Heart right ventricle (tissue), 16 donors: Measurements from ENCODE around the gene NR5A2. TPM values are rescaled to one million over a fixed set of nuclear protein-coding genes. Genes with fewer than 3 reads are reported as not detected.
A peak's percentile ranks its signal among the peaks of the same experiment; 100 is the strongest.
"Not testable (repeated sequence)": the region's sequence is repeated elsewhere in the genome, so short reads cannot be mapped to it uniquely, and the experiment has no call there.

Experiments used
- ATAC-seq, 8 donors: fragments of 200-7000 bp; cut with Tn5 transposase; one replicate each; pipeline ENCODE4 v1.9.1; 2020; ENCODE audit warnings: mild to moderate bottlenecking in 8 of 8, moderate library complexity in 8 of 8, moderate number of reproducible peaks in 1 of 8
- DNase-seq, 2 donors: peaks; one replicate each; pipeline ENCODE4 v3.0.0-alpha.2; 2020
- H3K27ac ChIP-seq, 10 donors: fragments of 200-600 bp; sonication (generic) in 2 of 10; one replicate each; pipeline versions ENCODE4 v1.5.0 to v1.8.0; 2020 to 2022; ENCODE audit warnings: mild to moderate bottlenecking in 3 of 10
- H3K27me3 ChIP-seq, 7 donors: fragments of 200-600 bp; one replicate each; pipeline ENCODE4 v1.8.0; 2021 to 2022; ENCODE audit warnings: mild to moderate bottlenecking in 2 of 7
- H3K36me3 ChIP-seq, 9 donors: fragments of 200-600 bp; sonication (generic) in 1 of 9; one replicate each; pipeline versions ENCODE4 v1.5.0 to v1.8.0; 2020 to 2022; ENCODE audit warnings: mild to moderate bottlenecking in 2 of 9
- H3K4me1 ChIP-seq, 9 donors: fragments of 200-600 bp; sonication (generic) in 1 of 9; one replicate each; pipeline versions ENCODE4 v1.5.0 to v1.8.0; 2020 to 2022; ENCODE audit warnings: mild to moderate bottlenecking in 4 of 9
- H3K4me3 ChIP-seq, 10 donors: fragments of 200-600 bp; sonication (generic) in 2 of 10; one replicate each; pipeline versions ENCODE4 v1.5.0 to v1.8.0; 2020 to 2022; ENCODE audit warnings: mild to moderate bottlenecking in 7 of 10, moderate library complexity in 2 of 10
- H3K9me3 ChIP-seq, 11 donors: fragments of 200-600 bp in 10 of 11; sonication (generic) in 2 of 11; one replicate each; pipeline versions ENCODE4 v1.5.0 to v1.8.0; 2013 to 2022; ENCODE audit warnings: mild to moderate bottlenecking in 2 of 11, control low read depth in 1 of 11, moderate library complexity in 1 of 11
- WGBS, 2 donors: extraction: QIAGEN DNeasy Blood & Tissue Kit; methylation state at CpG; one replicate each; pipeline ENCODE4 v1.1.7; 2013; ENCODE audit warnings: inconsistent platforms in 1 of 2; 5-methylcytosine and 5-hydroxymethylcytosine counted together
- intact Hi-C, 10 donors: fragments of 100-400 bp; cut with DNase I; formaldehyde crosslinking; loops; one replicate each; pipeline versions ENCODE4 v1.11.1 to v1.14.2; 2022
- polyA plus RNA-seq, 2 donors: library from polyadenylated mRNA; stranded (reverse); fragments of 200-250 nt; gene quantifications; one replicate each; pipeline ENCODE4 v1.2.3, GENCODE V29; 2013
- total RNA-seq, 10 donors: library from RNA; stranded (reverse); fragmentation: NEBNext Ultra II Directional in 3 of 10; extraction: Animal tissue kit (Norgen Biotek cat#: 25700) in 3 of 10; gene quantifications; one replicate each; pipeline versions ENCODE4 v1.2.1 to v1.2.4, GENCODE V29; 2021 to 2023
- TF ChIP-seq, protein P1 (sequence below), 9 donors: fragments of 200-600 bp; sonication (generic) in 2 of 9; IDR thresholded peaks; one replicate each; pipeline versions ENCODE4 v1.5.0 to v1.8.0; 2021 to 2022; ENCODE audit warnings: antibody characterized with exemption in 9 of 9, mild to moderate bottlenecking in 5 of 9, moderate library complexity in 1 of 9
- donor health status: Arrhythmogenic right ventricular cardiomyopathy.
- donor health status: ischemic (EF 13 %, LVEDD 7.1; RV severe dilation, severe dysfunction).
- donor health status: healthy with polysubstance abuse.
- donor health status: DM: no; HTN: yes; CAD: no.
- donor health status: DM: no; HTN: no; CAD: no.
- donor health status: ischemic (EF 25% LVEDD 6.9; RV normal size, moderate dysfunction).
- donor health status: ischemic (EF 25% LVEDD 5.7; RV mildly dilated, moderate dysfunction).
- donor health status: healthy.
- donor health status: DM: yes; HTN: yes; CAD: no.
- donor health status: Ischemic cardiomyopathy.
- donor health status: ischemic (EF 35%, LVEDD 5.7; RV mildly dilated, moderate dysfunction).
- donor health status: nonischemic (EF 11% LVEDD 7.7; RV severe dilation, severe dysfunction).
- donor health status: DM: yes; HTN: yes; CAD: no.
- donor health status: PGD.
- donor health status: ischemic (EF 29% LVEDD 5.4; RV normal size, mild dysfunction).
- donor health status: nonischemic (EF 23%, LVEDD 6.1; RV moderate dilation, normal function).

The NR5A2 gene
- total and polyA plus RNA-seq, 12 donors: 0.52 to 1.9 (median 1.3) TPM

DNA sequence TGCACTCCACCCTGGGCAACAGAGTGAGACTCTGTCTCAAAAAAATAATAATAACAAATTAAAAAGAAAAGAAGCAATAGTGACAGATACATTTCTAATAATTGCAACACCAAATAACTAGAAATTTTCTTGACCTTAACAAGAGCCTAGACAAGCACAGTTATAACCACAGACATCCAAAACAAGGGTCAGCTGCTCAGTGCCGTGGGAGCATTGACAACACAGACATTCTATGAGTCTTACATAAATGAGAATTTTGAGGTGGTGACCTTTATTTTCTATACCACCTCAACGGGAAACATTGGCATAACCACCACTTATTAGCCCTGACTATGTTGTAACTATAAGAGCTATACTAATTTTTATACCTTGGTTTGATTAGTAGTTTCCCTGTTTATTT lies 156.1 kb downstream of the NR5A2 start:
- Histone ChIP-seq H3K4me3 (no peak overlapping the region), H3K36me3 (no peaks in the 10 kb centered on the region), H3K4me1 (peaks cover 0 to 31% (median 10%) of the 10 kb centered on the region in 9 donors), H3K9me3 (peaks cover 0 to 3% (median 0%) of the 10 kb centered on the region in 11 donors), H3K27ac (peak overlapping the region in 8 of 10 donors; percentile 4 to 68 (median 52)), H3K27me3 (no peaks in the 10 kb centered on the region)
- ATAC-seq (no peak), DNase-seq (no peak)
- intact Hi-C loops: loop anchor here in 1 of 10 donors (5.0 to 10.0 kb wide), 2 partner anchors 109 to 496 kb away; no protein-coding TSS in a partner anchor
- TF ChIP-seq, protein P1, sequence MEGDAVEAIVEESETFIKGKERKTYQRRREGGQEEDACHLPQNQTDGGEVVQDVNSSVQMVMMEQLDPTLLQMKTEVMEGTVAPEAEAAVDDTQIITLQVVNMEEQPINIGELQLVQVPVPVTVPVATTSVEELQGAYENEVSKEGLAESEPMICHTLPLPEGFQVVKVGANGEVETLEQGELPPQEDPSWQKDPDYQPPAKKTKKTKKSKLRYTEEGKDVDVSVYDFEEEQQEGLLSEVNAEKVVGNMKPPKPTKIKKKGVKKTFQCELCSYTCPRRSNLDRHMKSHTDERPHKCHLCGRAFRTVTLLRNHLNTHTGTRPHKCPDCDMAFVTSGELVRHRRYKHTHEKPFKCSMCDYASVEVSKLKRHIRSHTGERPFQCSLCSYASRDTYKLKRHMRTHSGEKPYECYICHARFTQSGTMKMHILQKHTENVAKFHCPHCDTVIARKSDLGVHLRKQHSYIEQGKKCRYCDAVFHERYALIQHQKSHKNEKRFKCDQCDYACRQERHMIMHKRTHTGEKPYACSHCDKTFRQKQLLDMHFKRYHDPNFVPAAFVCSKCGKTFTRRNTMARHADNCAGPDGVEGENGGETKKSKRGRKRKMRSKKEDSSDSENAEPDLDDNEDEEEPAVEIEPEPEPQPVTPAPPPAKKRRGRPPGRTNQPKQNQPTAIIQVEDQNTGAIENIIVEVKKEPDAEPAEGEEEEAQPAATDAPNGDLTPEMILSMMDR (IDR thresholded peaks at IDR 0.05): no peak
- 59 to 65% methylated on average over 2 of the region's 2 CpGs for WGBS, 2 donors

DNA sequence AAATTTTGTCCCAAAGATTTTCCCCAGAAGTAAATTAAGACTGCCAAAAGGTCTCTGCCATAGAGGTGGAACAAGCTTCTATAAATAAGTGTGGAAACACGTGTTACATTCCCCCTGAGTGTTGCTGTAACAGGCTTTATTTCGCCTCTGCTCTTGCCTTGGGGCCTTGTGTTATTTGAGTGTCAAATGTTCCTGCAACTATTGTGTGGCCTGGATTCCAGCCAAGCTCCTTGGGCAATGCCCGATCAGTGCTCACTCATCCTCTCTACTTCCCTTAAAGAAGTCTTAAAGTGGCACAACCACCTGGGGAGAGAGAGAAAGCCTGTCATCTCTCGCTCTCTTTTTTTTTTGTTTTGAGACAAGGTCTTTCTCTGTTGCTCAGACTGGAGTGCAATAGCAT lies 156.7 kb downstream of the NR5A2 start:
- Histone ChIP-seq H3K4me3 (no peak overlapping the region), H3K9me3 (peaks cover 0 to 3% (median 0%) of the 10 kb centered on the region in 11 donors), H3K27ac (peak overlapping the region in 8 of 10 donors; percentile 4 to 68 (median 52)), H3K4me1 (peaks cover 0 to 26% (median 10%) of the 10 kb centered on the region in 9 donors), H3K36me3 (no peaks in the 10 kb centered on the region), H3K27me3 (no peaks in the 10 kb centered on the region)
- intact Hi-C loops: loop anchor here in 1 of 10 donors (5.0 to 10.0 kb wide), 2 partner anchors 109 to 497 kb away; no protein-coding TSS in a partner anchor
- DNase-seq (peak; percentile 59 to 79), ATAC-seq (peak; percentile 89 to 98 (median 94))
- 28 to 31% methylated on average over 4 of the region's 4 CpGs for WGBS, 2 donors
- TF ChIP-seq, protein P1 (IDR thresholded peaks at IDR 0.05): no peak

DNA sequence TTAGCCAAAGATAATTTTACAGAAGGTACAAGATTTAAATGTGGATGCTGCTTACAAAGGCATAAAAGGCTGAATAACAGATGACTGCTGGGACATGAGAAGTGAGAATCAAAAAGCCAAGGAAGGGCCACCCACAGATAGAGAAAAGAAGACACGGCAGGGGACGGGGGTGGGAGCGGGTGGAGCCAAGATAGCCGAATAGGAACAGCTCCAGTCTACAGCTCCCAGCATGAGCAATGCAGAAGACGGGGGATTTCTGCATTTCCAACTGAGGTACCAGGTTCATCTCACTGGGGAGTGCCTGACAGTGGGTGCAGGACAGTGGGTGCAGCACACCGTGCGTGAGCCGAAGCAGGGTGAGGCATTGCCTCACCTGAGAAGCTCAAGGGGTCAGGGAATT lies 157.7 kb downstream of the NR5A2 start:
- not testable (repeated sequence) for H3K27ac ChIP-seq, H3K36me3 ChIP-seq, DNase-seq, H3K9me3 ChIP-seq, ATAC-seq, H3K4me3 ChIP-seq, H3K27me3 ChIP-seq
- peaks cover 0 to 20% (median 10%) of the 10 kb centered on the region in 9 donors for H3K4me1 ChIP-seq
- intact Hi-C loops: loop anchor here in 1 of 10 donors (10.0 kb wide), 1 partner anchor 110 kb away; no protein-coding TSS in a partner anchor
- WGBS, 2 donors: 85 to 91% methylated on average over 8 of the region's 8 CpGs

DNA sequence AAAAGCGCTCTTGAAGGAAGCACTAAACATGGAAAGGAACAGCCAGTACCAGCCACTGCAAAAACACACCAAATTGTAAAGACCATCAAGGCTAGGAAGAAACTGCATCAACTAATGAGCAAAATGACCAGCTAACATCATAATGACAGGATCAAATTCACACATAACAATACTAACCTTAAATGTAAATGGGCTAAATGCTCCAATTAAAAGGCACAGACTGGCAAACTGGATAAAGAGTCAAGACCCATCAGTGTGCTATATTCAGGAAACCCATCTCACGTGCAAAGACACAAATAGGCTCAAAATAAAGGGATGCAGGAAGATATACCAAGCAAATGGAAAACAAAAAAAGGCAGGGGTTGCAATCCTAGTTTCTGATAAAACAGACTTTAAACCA lies 159.8 kb downstream of the NR5A2 start:
- not testable (repeated sequence) for H3K36me3 ChIP-seq, DNase-seq, H3K9me3 ChIP-seq, H3K4me3 ChIP-seq, ATAC-seq, H3K27ac ChIP-seq, H3K27me3 ChIP-seq
- intact Hi-C loops: loop anchor here in 1 of 10 donors (10.0 kb wide), 1 partner anchor 113 kb away; no protein-coding TSS in a partner anchor
- WGBS, 2 donors: 87 to 93% methylated on average over 2 of the region's 2 CpGs
- H3K4me1 ChIP-seq: peaks cover 0 to 20% (median 10%) of the 10 kb centered on the region in 9 donors

DNA sequence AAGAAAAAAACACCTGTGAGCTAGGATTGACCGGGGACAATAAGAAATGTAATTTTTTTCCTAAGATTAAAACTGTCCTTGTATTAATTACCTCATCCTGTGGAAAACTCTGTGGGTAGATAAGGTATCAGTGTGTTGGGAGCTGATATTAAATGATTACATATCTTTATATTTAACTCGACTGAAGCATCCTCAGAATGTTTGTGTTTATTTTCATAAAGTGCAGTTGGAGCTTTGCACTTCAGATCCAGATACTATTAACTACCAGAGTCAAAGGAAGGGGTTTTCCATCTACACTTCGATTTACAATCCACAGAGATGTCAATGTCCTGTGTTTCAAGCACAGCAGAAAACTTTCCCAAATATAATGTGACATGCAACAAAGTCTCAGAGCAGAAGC lies 164.5 kb downstream of the NR5A2 start:
- ATAC-seq (no peak), DNase-seq (no peak)
- no peaks in the 10 kb centered on the region for H3K27me3 ChIP-seq
- intact Hi-C loops: no loop called here
- H3K9me3 ChIP-seq: no peaks in the 10 kb centered on the region
- no peak overlapping the region for H3K27ac ChIP-seq
- 67 to 72% methylated on average over 3 of the region's 3 CpGs for WGBS, 2 donors
- H3K4me1 ChIP-seq: no peaks in the 10 kb centered on the region
- H3K4me3 ChIP-seq: no peak overlapping the region
- TF ChIP-seq, protein P1 (IDR thresholded peaks at IDR 0.05): no peak
- no peaks in the 10 kb centered on the region for H3K36me3 ChIP-seq
